ENCODE data around the gene RRP1B. TPM values are rescaled to one million over a fixed set of nuclear protein-coding genes. Genes with fewer than 3 reads are reported as not detected.

Gene RRP1B
- total and polyA plus RNA-seq, 2 of the 13 experiments (the other 11 are each of a cell fraction or from before 2014, with no cell fraction given): 16.3 to 46.2 TPM

- peak in 1 of 2 experiments; percentile 4; a peak in 1 of 4 replicates for TF ChIP-seq REST (IDR thresholded peaks at IDR 0.05; ENCODE audit: borderline replicate concordance in 1 of 2, low read depth in 1 of 2, low read length in 2 of 2)
- TF ChIP-seq, protein P1, sequence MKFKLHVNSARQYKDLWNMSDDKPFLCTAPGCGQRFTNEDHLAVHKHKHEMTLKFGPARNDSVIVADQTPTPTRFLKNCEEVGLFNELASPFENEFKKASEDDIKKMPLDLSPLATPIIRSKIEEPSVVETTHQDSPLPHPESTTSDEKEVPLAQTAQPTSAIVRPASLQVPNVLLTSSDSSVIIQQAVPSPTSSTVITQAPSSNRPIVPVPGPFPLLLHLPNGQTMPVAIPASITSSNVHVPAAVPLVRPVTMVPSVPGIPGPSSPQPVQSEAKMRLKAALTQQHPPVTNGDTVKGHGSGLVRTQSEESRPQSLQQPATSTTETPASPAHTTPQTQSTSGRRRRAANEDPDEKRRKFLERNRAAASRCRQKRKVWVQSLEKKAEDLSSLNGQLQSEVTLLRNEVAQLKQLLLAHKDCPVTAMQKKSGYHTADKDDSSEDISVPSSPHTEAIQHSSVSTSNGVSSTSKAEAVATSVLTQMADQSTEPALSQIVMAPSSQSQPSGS (CRISPR knock-in tag; IDR thresholded peaks at IDR 0.05): peak; percentile 42
- TF ChIP-seq ZNF383 (CRISPR knock-in tag; IDR thresholded peaks at IDR 0.05; ENCODE audit: borderline replicate concordance): no peak
- peak; percentile 70 for TF ChIP-seq POLR2G (IDR thresholded peaks at IDR 0.05; ENCODE audit: low read depth, low read length)
- TF ChIP-seq JDP2 (CRISPR knock-in tag; IDR thresholded peaks at IDR 0.05; ENCODE audit: borderline replicate concordance): no peak
- no peak for TF ChIP-seq KAT2B (IDR thresholded peaks at IDR 0.05; ENCODE audit: borderline replicate concordance, low read depth, low read length)
- peak; percentile 50 for TF ChIP-seq ZNF263 (CRISPR knock-in tag; IDR thresholded peaks at IDR 0.05)
- 0 out of 2 replicates have a peak, but pooled peaks have one; percentile 70 for TF ChIP-seq PLSCR1 (CRISPR knock-in tag; IDR thresholded peaks at IDR 0.05; ENCODE audit: borderline replicate concordance)
- TF ChIP-seq ZNF431 (CRISPR knock-in tag; IDR thresholded peaks at IDR 0.05; ENCODE audit: borderline replicate concordance, low read depth): 0 out of 2 replicates have a peak, but pooled peaks have one; percentile 35
- no peak for TF ChIP-seq PAX8 (CRISPR knock-in tag; IDR thresholded peaks at IDR 0.05; ENCODE audit: borderline replicate concordance)
- TF ChIP-seq ZNF234 (CRISPR knock-in tag; conservative IDR thresholded peaks at IDR 0.05): peak; percentile 52; the same call in 1 of the 2 replicates
- TF ChIP-seq TBX2 (CRISPR knock-in tag; IDR thresholded peaks at IDR 0.05; ENCODE audit: borderline replicate concordance): peak; percentile 61; the same call in 1 of the 2 replicates
- TF ChIP-seq NFATC3 (CRISPR knock-in tag; IDR thresholded peaks at IDR 0.05): no peak
- TF ChIP-seq, protein P2, sequence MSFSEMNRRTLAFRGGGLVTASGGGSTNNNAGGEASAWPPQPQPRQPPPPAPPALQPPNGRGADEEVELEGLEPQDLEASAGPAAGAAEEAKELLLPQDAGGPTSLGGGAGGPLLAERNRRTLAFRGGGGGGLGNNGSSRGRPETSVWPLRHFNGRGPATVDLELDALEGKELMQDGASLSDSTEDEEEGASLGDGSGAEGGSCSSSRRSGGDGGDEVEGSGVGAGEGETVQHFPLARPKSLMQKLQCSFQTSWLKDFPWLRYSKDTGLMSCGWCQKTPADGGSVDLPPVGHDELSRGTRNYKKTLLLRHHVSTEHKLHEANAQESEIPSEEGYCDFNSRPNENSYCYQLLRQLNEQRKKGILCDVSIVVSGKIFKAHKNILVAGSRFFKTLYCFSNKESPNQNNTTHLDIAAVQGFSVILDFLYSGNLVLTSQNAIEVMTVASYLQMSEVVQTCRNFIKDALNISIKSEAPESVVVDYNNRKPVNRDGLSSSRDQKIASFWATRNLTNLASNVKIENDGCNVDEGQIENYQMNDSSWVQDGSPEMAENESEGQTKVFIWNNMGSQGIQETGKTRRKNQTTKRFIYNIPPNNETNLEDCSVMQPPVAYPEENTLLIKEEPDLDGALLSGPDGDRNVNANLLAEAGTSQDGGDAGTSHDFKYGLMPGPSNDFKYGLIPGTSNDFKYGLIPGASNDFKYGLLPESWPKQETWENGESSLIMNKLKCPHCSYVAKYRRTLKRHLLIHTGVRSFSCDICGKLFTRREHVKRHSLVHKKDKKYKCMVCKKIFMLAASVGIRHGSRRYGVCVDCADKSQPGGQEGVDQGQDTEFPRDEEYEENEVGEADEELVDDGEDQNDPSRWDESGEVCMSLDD (CRISPR knock-in tag; IDR thresholded peaks at IDR 0.05; ENCODE audit: borderline replicate concordance): 0 out of 2 replicates have a peak, but pooled peaks have one; percentile 51
Measured at GRCh38 chr21:43718872-43719747, 59.8 kb downstream of the RRP1B start, which contains the start of gene PDXK (continued).
